ENCODE data around the gene CRIM1.

- no peak for TF ChIP-seq EZH2 (IDR thresholded peaks at IDR 0.05; ENCODE audit: low read depth, unreplicated experiment)
- TF ChIP-seq, protein P1, sequence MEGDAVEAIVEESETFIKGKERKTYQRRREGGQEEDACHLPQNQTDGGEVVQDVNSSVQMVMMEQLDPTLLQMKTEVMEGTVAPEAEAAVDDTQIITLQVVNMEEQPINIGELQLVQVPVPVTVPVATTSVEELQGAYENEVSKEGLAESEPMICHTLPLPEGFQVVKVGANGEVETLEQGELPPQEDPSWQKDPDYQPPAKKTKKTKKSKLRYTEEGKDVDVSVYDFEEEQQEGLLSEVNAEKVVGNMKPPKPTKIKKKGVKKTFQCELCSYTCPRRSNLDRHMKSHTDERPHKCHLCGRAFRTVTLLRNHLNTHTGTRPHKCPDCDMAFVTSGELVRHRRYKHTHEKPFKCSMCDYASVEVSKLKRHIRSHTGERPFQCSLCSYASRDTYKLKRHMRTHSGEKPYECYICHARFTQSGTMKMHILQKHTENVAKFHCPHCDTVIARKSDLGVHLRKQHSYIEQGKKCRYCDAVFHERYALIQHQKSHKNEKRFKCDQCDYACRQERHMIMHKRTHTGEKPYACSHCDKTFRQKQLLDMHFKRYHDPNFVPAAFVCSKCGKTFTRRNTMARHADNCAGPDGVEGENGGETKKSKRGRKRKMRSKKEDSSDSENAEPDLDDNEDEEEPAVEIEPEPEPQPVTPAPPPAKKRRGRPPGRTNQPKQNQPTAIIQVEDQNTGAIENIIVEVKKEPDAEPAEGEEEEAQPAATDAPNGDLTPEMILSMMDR (conservative IDR thresholded peaks at IDR 0.05; ENCODE audit: low read depth in 2 of 2), result no peak
- no peak for TF ChIP-seq ZNF114 (CRISPR knock-in tag; IDR thresholded peaks at IDR 0.05)
- TF ChIP-seq REST (IDR thresholded peaks at IDR 0.05; ENCODE audit: unreplicated experiment), result no peak
- TF ChIP-seq CREB1 (CRISPR knock-in tag; IDR thresholded peaks at IDR 0.05; ENCODE audit: low read depth), result no peak
- TF ChIP-seq EZH2phosphoT487 (IDR thresholded peaks at IDR 0.05; ENCODE audit: unreplicated experiment), result no peak
- TF ChIP-seq POLR2AphosphoS5 (IDR thresholded peaks at IDR 0.05; ENCODE audit: low read depth), result no peak
- no peak for TF ChIP-seq JUNB (IDR thresholded peaks at IDR 0.05; ENCODE audit: unreplicated experiment)
- no peak for TF ChIP-seq STAT1 (IDR thresholded peaks at IDR 0.05; ENCODE audit: unreplicated experiment)
These were observed 110.6 kb downstream of the CRIM1 start for GRCh38 chr2:36466135-36466534.
